H1 (cell line): ENCODE data around the gene PNRC2.

Experiments used
- BRCA1 ChIP-seq: IDR thresholded peaks from 2 replicates; pipeline ENCODE4 v1.6.1; 2012; ENCODE audit warnings: low read depth, low read length, improper control_type of control experiment
- CHD1 ChIP-seq: IDR thresholded peaks from 2 replicates; pipeline ENCODE4 v1.6.1; 2012; ENCODE audit warnings: low read depth, low read length, improper control_type of control experiment
- CHD2 ChIP-seq: IDR thresholded peaks from 2 replicates; pipeline ENCODE4 v1.6.1; 2012; ENCODE audit warnings: low read length, improper control_type of control experiment
- CTCF ChIP-seq, 3 experiments: IDR thresholded peaks; 1 replicate in 2 of 3; 2 replicates in 1 of 3; pipeline versions ENCODE4 v1.5.1 to v1.6.1; 2011; ENCODE audit warnings: low read length in 3 of 3, mild to moderate bottlenecking in 3 of 3, inconsistent platforms in 2 of 3, low read depth in 1 of 3, moderate library complexity in 1 of 3; ENCODE audit not compliant: insufficient read depth in 1 of 3; ENCODE audit errors: control extremely low read depth in 1 of 3
- JUND ChIP-seq: IDR thresholded peaks from 2 replicates; pipeline ENCODE4 v1.6.1; 2011; ENCODE audit warnings: mild to moderate bottlenecking, improper control_type of control experiment, low read length
- RFX5 ChIP-seq: IDR thresholded peaks from 2 replicates; pipeline ENCODE4 v1.6.1; 2011; ENCODE audit warnings: low read depth, low read length, improper control_type of control experiment, borderline replicate concordance
- SP2 ChIP-seq: IDR thresholded peaks from 2 replicates; pipeline ENCODE4 v1.6.1; 2012; ENCODE audit warnings: mild to moderate bottlenecking, low read length, inconsistent platforms

GRCh38 chr1:23911921-23912320, 47.7 kb upstream of the PNRC2 start:
- no peak for TF ChIP-seq RFX5
- TF ChIP-seq CHD1 = no peak
- no peak for TF ChIP-seq SP2
- no peak for TF ChIP-seq BRCA1
- no peak for TF ChIP-seq CHD2
- no peak for TF ChIP-seq CTCF (IDR thresholded peaks at IDR 0.05; ENCODE audit: control extremely low read depth in 1 of 3, insufficient read depth in 1 of 3, low read depth in 1 of 3, low read length in 3 of 3)
- TF ChIP-seq JUND = no peak
